SU-DHL-6 (cell line): ENCODE results near the gene CERS6.

Experiments used
- H2AFZ ChIP-seq: fragments of 200-600 bp; sonication (generic); 2 replicates; pipeline ENCODE4 v1.6.1; 2014; ENCODE audit warnings: low read depth, mild to moderate bottlenecking, moderate library complexity, mixed read lengths, antibody characterized with exemption, low read length; ENCODE audit not compliant: severe bottlenecking
- H3F3A ChIP-seq: fragments of 200-600 bp; shearing (Covaris generic); 2 replicates; pipeline ENCODE4 v1.6.0; 2016; ENCODE audit warnings: antibody characterized with exemption, mild to moderate bottlenecking; ENCODE audit not compliant: insufficient read depth
- H3K27ac ChIP-seq: fragments of 200-600 bp; sonication (generic); 2 replicates; pipeline ENCODE4 v1.5.1; 2016; ENCODE audit warnings: low read depth, mild to moderate bottlenecking, low read length, moderate library complexity, mixed read lengths
- H3K27me3 ChIP-seq: fragments of 200-600 bp; sonication (generic), shearing (Covaris generic); 2 replicates; pipeline ENCODE4 v1.6.0; 2014; ENCODE audit warnings: mild to moderate bottlenecking, low read length
- H3K36me3 ChIP-seq: fragments of 200-600 bp; sonication (generic); 2 replicates; pipeline ENCODE4 v1.6.1; 2014; ENCODE audit warnings: mild to moderate bottlenecking, low read length, mixed read lengths
- H3K4me2 ChIP-seq: fragments of 300-600, 200-600 bp; shearing (Covaris generic), sonication (generic); 2 replicates; pipeline ENCODE4 v1.6.0; 2014; ENCODE audit warnings: low read length, low read depth, mild to moderate bottlenecking; ENCODE audit not compliant: poor library complexity, severe bottlenecking
- H3K4me3 ChIP-seq: fragments of 200-600 bp; sonication (generic); 2 replicates; pipeline ENCODE4 v1.5.1; 2014; ENCODE audit warnings: antibody characterized with exemption, low read length, mild to moderate bottlenecking, mixed read lengths; ENCODE audit not compliant: insufficient read depth, poor library complexity, severe bottlenecking
- H3K79me2 ChIP-seq: fragments of 200-600 bp; sonication (generic); 2 replicates; pipeline ENCODE4 v1.6.1; 2014; ENCODE audit warnings: mild to moderate bottlenecking, low read length, moderate library complexity; ENCODE audit not compliant: insufficient read depth
- H3K9ac ChIP-seq: fragments of 200-600 bp; sonication (generic); 2 replicates; pipeline ENCODE4 v1.7.0; 2014; ENCODE audit warnings: mild to moderate bottlenecking, low read length
- H3K9me2 ChIP-seq: fragments of 200-600 bp; sonication (generic); replicated peaks from 2 replicates; pipeline ENCODE4 v1.6.1; 2014; ENCODE audit warnings: low read length; ENCODE audit not compliant: insufficient read depth
- H3K9me3 ChIP-seq: fragments of 200-600 bp; sonication (generic); 2 replicates; pipeline ENCODE4 v1.6.1; 2014; ENCODE audit warnings: low read length, mixed read lengths; ENCODE audit not compliant: insufficient read depth
- H4K20me1 ChIP-seq: fragments of 200-600 bp; sonication (generic); 2 replicates; pipeline ENCODE4 v1.6.1; 2014; ENCODE audit warnings: low read depth, mild to moderate bottlenecking, antibody characterized with exemption, low read length, moderate library complexity, mixed read lengths
- EZH2phosphoT487 ChIP-seq: fragments of 200-600 bp; sonication (generic), shearing (Covaris generic); conservative IDR thresholded peaks from 2 replicates; pipeline ENCODE4 v1.6.1; 2018; ENCODE audit warnings: mild to moderate bottlenecking, antibody characterized with exemption, low read length, moderate library complexity, mixed read lengths
- TF ChIP-seq, protein P1 (sequence below): fragments of 200-600 bp; sonication (generic); IDR thresholded peaks from one replicate; pipeline ENCODE4 v1.5.1; 2017; ENCODE audit warnings: antibody characterized with exemption, mild to moderate bottlenecking, low read length, moderate library complexity; ENCODE audit not compliant: insufficient read depth, poor library complexity, severe bottlenecking

CERS6 gene

DNA sequence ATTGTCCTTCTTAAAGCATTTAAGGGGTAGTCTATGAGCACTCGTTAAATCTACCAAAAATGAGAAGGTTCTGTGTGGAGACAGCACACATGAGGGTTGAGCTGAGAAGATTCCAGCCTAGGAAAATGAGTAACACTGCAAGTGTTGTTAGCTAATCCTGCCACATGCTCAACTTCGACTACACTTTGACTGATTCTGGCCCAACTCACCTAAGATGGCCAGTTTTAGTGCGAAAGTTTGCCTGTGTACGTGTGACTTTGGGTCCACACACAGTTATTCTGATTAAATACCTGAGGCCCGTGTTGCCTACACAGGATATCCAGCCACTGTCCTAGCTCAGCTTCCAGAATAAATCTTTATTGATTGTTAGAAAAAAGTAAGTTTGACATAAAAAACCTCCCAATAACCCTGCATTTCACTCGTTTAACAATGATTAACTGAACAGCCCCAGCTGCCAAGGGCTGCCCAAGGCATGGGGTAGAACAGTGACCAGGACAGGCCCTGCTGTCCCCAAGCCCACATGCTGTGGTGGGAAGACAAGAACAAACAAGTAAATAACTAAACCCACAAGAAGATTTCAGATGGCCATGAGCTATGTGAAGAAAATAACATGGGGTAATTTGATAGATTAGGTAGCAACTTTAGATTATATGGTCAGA is 14.7 kb upstream of the CERS6 start:
- Histone ChIP-seq H3K9me2 (no peaks in the 10 kb centered on the region), H3K36me3 (no peaks in the 10 kb centered on the region), H4K20me1 (no peaks in the 10 kb centered on the region), H3K27me3 (no peaks in the 10 kb centered on the region), H3F3A (no peaks in the 10 kb centered on the region), H2AFZ (no peak overlapping the region), H3K9me3 (no peaks in the 10 kb centered on the region), H3K79me2 (no peaks in the 10 kb centered on the region), H3K4me3 (no peak overlapping the region), H3K9ac (no peak overlapping the region), H3K27ac (no peak overlapping the region), H3K4me2 (no peak overlapping the region)
- TF ChIP-seq EZH2phosphoT487 = no peak
- TF ChIP-seq, protein P1, sequence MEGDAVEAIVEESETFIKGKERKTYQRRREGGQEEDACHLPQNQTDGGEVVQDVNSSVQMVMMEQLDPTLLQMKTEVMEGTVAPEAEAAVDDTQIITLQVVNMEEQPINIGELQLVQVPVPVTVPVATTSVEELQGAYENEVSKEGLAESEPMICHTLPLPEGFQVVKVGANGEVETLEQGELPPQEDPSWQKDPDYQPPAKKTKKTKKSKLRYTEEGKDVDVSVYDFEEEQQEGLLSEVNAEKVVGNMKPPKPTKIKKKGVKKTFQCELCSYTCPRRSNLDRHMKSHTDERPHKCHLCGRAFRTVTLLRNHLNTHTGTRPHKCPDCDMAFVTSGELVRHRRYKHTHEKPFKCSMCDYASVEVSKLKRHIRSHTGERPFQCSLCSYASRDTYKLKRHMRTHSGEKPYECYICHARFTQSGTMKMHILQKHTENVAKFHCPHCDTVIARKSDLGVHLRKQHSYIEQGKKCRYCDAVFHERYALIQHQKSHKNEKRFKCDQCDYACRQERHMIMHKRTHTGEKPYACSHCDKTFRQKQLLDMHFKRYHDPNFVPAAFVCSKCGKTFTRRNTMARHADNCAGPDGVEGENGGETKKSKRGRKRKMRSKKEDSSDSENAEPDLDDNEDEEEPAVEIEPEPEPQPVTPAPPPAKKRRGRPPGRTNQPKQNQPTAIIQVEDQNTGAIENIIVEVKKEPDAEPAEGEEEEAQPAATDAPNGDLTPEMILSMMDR = no peak

DNA sequence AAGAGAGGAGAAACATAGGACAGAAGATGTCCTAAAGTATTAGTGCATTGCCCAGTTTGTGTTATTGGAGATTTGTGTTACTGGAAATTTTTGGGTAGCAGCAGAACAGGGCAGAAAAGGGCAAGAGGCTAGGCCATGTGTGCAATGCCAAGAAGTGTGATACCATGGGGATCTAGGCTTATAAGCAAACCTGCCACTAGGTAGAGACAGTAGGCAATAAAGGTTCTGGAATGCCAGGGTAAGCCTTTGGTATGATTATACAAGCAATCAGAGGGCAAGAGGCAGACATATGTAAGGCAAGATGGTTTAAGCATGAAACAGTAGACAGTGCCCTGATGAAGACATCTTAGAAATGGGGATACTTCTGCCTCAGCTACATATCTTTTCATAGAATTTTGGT is 12.3 kb upstream of the CERS6 start:
- Histone ChIP-seq H3K9me2 (no peaks in the 10 kb centered on the region), H3K9ac (no peak overlapping the region), H3K4me2 (no peak overlapping the region), H3K79me2 (no peaks in the 10 kb centered on the region), H3K9me3 (no peaks in the 10 kb centered on the region), H4K20me1 (no peaks in the 10 kb centered on the region), H3K4me3 (no peak overlapping the region), H3K36me3 (no peaks in the 10 kb centered on the region), H3K27me3 (no peaks in the 10 kb centered on the region), H3K27ac (no peak overlapping the region), H2AFZ (no peak overlapping the region), H3F3A (no peaks in the 10 kb centered on the region)
- TF ChIP-seq, protein P1 = no peak
- TF ChIP-seq EZH2phosphoT487 = no peak

DNA sequence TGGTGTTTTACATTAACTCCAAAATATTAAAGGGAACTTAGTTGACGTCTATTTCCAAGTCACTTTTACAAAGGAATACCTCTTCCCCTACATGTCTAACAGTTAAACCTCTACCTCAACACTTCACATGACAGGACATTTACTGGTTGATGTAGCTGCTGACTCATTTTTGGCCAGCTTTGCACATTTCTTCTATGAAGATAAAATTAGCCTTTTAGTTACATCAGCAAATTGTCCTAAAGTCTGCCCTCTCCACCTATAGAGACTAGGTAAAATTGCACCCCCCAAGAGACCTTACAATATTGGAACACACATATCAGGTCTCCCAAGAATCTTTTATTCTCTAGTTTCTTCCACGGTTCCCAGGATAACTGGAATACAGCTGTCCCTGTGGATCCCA is 10.1 kb upstream of the CERS6 start:
- Histone ChIP-seq H3K9me2 (no peaks in the 10 kb centered on the region), H4K20me1 (no peaks in the 10 kb centered on the region), H3K36me3 (no peaks in the 10 kb centered on the region), H3K9ac (no peak overlapping the region), H3K4me3 (no peak overlapping the region), H3K4me2 (no peak overlapping the region), H3K27ac (no peak overlapping the region), H3K9me3 (no peaks in the 10 kb centered on the region), H3K27me3 (no peaks in the 10 kb centered on the region), H2AFZ (no peak overlapping the region), H3K79me2 (no peaks in the 10 kb centered on the region), H3F3A (no peaks in the 10 kb centered on the region)
- TF ChIP-seq EZH2phosphoT487 = no peak
- TF ChIP-seq, protein P1 = no peak
